Activated naive CD8-positive, alpha-beta T cell treated with anti-CD3 and anti-CD28 coated beads, Interleukin-2, amount 10 ng/mL, durations not matched to agents 7 days and 5 days (primary cell): ENCODE data around the gene SLC15A2. TPM values are rescaled to one million over a fixed set of nuclear protein-coding genes. Genes with fewer than 3 reads are reported as not detected.

Experiments used
- ATAC-seq: fragments of 150-1000 bp; cut with Tn5 transposase; one replicate; pipeline ENCODE4 v1.10.0; 2021; ENCODE audit warnings: low read depth, moderate library complexity
- POLR2A ChIA-PET: fragments of 350-600 bp; sonication (Branson Sonifier 250); formaldehyde crosslinking; loops from one replicate; lab custom pipeline; 2021; ENCODE audit warnings: antibody characterized with exemption; lab: Charles Lee
- DNase-seq: peaks from one replicate; pipeline ENCODE4 v3.0.0; 2021
- H3K27ac Mint-ChIP-seq: one replicate; pipeline ENCODE4 v1.8.0; 2022; ENCODE audit warnings: mild to moderate bottlenecking, mixed read lengths
- H3K27me3 Mint-ChIP-seq: one replicate; pipeline ENCODE4 v1.8.0; 2022; ENCODE audit warnings: mild to moderate bottlenecking, moderate library complexity, mixed read lengths
- H3K36me3 Mint-ChIP-seq: one replicate; pipeline ENCODE4 v1.8.0; 2021; ENCODE audit warnings: mild to moderate bottlenecking, mixed read lengths
- H3K4me1 Mint-ChIP-seq: one replicate; pipeline ENCODE4 v1.8.0; 2021; ENCODE audit warnings: mixed read lengths
- H3K4me3 Mint-ChIP-seq: one replicate; pipeline ENCODE4 v1.8.0; 2022; ENCODE audit warnings: mild to moderate bottlenecking, moderate library complexity, mixed read lengths
- H3K9me3 Mint-ChIP-seq: one replicate; pipeline ENCODE4 v1.8.0; 2021; ENCODE audit warnings: mixed read lengths
- total RNA-seq, 2 experiments: library from RNA; stranded (reverse); gene quantifications; one replicate each; pipeline ENCODE4 v1.2.3, GENCODE V29; 2021

Gene SLC15A2
- total RNA-seq, 2 experiments from 2014 or later = 1.8 to 3.7 TPM

DNA sequence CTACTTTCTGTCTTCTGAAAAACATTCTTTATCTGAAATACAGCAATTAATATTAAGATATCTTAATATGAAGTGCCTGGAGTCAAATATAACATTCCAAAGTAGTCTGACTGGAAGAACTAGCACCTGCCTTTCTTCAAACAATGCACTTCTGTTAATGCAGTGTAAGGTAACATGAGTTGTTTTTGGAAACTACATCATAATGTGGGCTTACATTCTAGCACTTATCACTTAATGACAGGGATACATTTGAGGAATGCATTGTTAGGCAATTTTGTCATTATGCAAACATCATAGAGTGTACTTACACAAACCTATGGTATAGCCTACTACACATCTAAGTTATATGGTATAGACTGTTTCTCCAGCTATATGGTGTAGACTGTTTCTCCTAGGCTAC is 49.2 kb downstream of the SLC15A2 start:
- POLR2A ChIA-PET = no interaction called here
- H3K4me1 Mint-ChIP-seq = no peaks in the 10 kb centered on the region

DNA sequence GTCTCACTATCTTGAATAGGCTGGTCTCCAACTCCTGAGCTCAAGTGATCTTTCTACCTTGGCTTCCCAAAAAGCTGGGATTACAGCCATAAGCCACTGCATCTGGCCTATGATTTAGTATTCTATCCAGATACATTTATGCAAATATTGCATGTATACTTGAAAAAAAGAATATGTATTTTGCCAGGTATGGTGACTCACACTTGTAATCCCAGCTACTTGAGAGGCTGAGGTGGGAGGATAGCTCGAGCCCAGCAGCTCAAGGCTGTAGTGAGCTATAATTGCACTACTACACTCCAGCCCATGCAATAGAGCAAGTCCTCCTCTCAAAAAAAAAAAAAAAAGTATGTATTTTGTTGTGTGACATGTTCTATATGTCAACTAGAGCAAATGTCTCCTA is 54.4 kb downstream of the SLC15A2 start:
- no peaks in the 10 kb centered on the region for H3K4me1 Mint-ChIP-seq
- H3K36me3 Mint-ChIP-seq = peaks cover 11% of the 10 kb centered on the region
- H3K27me3 Mint-ChIP-seq = no peaks in the 10 kb centered on the region
- ATAC-seq (no peak), DNase-seq (no peak)
- POLR2A ChIA-PET = no interaction called here
- no peak overlapping the region for H3K4me3 Mint-ChIP-seq
- peaks cover 7% of the 10 kb centered on the region for H3K9me3 Mint-ChIP-seq
- H3K27ac Mint-ChIP-seq = no peak overlapping the region

More for the DNA sequence above, 49.2 kb downstream of the SLC15A2 start:
- Mint-ChIP-seq H3K4me3 (no peak overlapping the region), H3K9me3 (no peaks in the 10 kb centered on the region), H3K27me3 (no peaks in the 10 kb centered on the region), H3K27ac (no peak overlapping the region), H3K36me3 (peaks cover 3% of the 10 kb centered on the region)
- no peak for ATAC-seq
- no peak for DNase-seq

DNA sequence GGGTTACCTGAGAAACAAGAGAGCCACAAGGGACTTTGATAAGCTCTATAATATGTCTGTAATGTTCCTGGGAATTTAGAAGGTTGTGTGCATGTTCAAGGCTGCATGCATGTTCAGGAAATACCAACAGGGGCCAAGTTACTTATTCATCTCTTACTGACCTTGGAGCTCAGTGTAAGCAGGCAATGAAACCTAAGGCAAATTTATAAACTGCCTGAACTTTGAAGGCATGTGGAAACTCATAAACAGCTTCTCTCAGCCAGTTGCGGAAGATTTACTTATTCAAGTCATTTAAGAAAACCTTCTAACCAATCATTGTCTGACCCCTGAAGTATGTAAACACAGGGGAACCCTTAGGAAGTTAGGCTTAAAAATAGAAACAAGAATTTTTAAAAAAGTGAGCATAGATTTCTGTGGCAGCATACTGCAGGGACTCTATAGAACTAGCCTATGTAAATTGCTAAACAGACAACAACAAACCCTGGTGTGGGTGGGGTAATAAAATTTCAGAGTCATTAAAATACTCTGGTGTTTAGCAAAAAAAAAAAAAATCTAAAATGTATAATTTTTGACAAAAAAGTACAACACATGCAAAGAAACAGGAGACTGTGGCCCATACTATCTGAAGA is 57.2 kb downstream of the SLC15A2 start:
- H3K9me3 Mint-ChIP-seq = peaks cover 10% of the 10 kb centered on the region
- no peak for ATAC-seq
- H3K27ac Mint-ChIP-seq = no peak overlapping the region
- no peak overlapping the region for H3K4me3 Mint-ChIP-seq
- H3K27me3 Mint-ChIP-seq = no peaks in the 10 kb centered on the region
- H3K36me3 Mint-ChIP-seq = peaks cover 14% of the 10 kb centered on the region
- no peak for DNase-seq
- H3K4me1 Mint-ChIP-seq = no peaks in the 10 kb centered on the region
- POLR2A ChIA-PET = no interaction called here

DNA sequence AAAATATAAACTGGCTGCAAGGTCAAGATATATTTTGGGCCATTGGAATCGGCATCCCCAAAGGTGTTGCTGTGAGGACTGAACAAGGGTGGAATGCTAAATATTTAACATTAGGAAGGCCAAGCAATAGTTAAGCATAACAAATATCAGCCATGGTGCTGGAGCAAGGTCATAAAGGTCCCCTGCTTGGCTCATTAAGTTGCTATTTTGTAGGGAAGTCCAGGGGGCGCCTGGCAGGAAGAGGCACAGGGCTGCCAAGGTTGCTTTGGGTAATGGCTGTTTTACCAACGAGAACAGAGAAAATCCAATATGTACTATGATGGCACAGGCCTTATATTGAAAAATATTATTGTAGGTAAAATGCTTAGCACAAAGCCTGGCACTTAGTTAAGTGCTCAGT is 62.2 kb downstream of the SLC15A2 start:
- H3K27me3 Mint-ChIP-seq = peaks cover 12% of the 10 kb centered on the region
- ATAC-seq (no peak), DNase-seq (no peak)
- no peak overlapping the region for H3K27ac Mint-ChIP-seq
- H3K9me3 Mint-ChIP-seq = peaks cover 8% of the 10 kb centered on the region
- no peak overlapping the region for H3K4me3 Mint-ChIP-seq
- H3K4me1 Mint-ChIP-seq = no peaks in the 10 kb centered on the region
- H3K36me3 Mint-ChIP-seq = peaks cover 10% of the 10 kb centered on the region
- POLR2A ChIA-PET = no interaction called here

DNA sequence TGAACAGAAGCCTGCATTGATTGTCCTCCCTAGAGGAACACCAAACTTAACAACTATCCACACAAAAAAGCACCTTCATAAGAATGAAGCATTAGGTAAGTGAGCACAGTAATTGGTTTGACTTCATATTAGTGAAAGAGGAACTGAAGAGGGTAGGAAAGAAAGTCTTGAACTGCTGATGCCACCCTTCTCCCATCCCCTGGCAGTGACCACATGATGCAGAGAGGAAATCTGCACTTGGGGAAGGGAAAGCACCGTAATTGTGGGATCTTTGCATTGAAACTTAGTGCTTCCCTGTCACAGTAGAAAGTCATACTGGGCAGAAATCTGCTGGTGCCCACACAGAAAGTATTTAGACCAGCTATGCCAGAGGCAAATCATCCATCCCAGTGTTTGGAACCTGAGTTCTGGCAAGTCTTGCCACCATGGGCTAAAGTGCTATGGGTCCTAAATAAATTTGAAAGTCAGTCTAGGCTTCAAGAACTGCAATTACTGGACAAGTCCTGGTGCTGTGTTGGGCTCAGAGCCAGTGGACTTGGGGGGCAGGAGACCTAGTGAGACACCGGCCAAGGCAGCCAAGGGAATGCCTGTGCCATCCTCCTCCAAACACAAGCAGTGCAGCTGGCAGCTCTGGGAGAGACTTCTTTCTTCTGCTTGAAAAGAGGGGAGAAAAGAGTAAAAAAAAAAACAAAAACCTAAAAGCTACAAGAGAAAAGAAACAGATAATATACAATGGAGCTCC is 63.6 kb downstream of the SLC15A2 start:
- H3K4me3 Mint-ChIP-seq = no peak overlapping the region
- POLR2A ChIA-PET = no interaction called here
- H3K9me3 Mint-ChIP-seq = peaks cover 5% of the 10 kb centered on the region
- H3K27me3 Mint-ChIP-seq = peaks cover 15% of the 10 kb centered on the region
- H3K36me3 Mint-ChIP-seq = peaks cover 5% of the 10 kb centered on the region
- no peak for ATAC-seq
- DNase-seq = no peak
- no peak overlapping the region for H3K27ac Mint-ChIP-seq
- H3K4me1 Mint-ChIP-seq = no peaks in the 10 kb centered on the region

DNA sequence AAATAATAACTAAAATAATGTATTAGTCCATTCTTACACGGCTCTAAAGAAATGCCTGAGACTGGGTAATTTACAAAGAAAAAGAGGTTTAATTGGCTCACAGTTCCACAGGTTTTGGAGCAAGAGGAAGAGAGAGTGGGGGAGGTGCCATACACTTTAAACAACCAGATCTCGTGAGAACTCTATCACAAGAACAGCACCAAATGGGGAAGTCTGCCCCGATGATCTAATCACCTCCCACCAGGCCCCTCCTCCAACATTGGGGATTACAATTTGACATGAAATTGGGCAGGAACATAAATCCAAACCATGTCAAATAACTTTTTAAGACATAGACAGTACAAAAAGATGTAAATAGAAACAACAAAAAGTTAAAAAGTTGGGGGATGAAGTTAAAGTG is 64.6 kb downstream of the SLC15A2 start:
- Mint-ChIP-seq H3K9me3 (peaks cover 5% of the 10 kb centered on the region), H3K27ac (no peak overlapping the region), H3K36me3 (peaks cover 5% of the 10 kb centered on the region), H3K4me1 (no peaks in the 10 kb centered on the region), H3K27me3 (peaks cover 15% of the 10 kb centered on the region), H3K4me3 (no peak overlapping the region)
- POLR2A ChIA-PET = no interaction called here
- no peak for DNase-seq
- no peak for ATAC-seq

DNA sequence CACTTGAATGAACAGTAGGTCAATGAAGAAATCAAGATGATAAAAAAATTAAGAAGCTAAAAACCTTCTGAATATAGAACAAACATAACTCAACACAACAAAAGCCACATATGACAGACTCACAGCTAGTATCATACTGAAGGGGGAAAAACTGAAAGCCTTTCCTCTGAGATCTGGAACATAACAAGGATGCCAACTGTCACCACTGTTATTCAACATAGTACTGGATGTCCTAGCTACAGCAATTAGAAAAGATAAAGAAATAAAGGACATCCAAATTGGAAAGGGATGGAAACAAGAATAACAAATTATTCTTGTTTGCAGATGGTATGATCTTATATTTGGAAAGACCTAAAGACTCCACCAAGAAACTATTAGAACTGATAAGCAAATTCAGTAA is 67.1 kb downstream of the SLC15A2 start:
- ATAC-seq = no peak
- no peak for DNase-seq
- no peak overlapping the region for H3K4me3 Mint-ChIP-seq
- peaks cover 2% of the 10 kb centered on the region for H3K36me3 Mint-ChIP-seq
- peaks cover 26% of the 10 kb centered on the region for H3K27me3 Mint-ChIP-seq
- H3K27ac Mint-ChIP-seq = no peak overlapping the region
- H3K9me3 Mint-ChIP-seq = peaks cover 4% of the 10 kb centered on the region
- POLR2A ChIA-PET = no interaction called here
- no peaks in the 10 kb centered on the region for H3K4me1 Mint-ChIP-seq

DNA sequence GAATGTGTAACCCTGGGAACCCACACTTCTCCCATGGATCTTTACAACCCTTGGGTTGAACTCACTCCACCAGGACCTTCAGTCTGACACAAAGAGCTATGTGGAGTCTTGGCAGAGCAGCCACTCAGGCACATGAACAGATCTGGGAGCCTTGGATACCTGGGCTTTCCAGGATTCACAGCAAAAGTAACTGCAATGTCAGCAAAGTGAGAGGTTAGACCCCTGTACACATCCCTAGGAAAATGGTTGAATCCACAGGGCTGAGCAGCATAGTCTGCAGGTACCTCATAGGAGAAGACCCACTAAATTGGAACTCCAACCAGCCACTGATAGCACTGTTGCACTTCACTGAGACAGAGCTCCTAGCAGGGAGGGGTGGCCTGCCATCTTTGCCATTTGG is 68.2 kb downstream of the SLC15A2 start:
- POLR2A ChIA-PET = no interaction called here
- Mint-ChIP-seq H3K36me3 (no peaks in the 10 kb centered on the region), H3K27me3 (peaks cover 27% of the 10 kb centered on the region), H3K27ac (no peak overlapping the region), H3K4me3 (no peak overlapping the region), H3K4me1 (no peaks in the 10 kb centered on the region), H3K9me3 (peaks cover 5% of the 10 kb centered on the region)
- DNase-seq (no peak), ATAC-seq (no peak)

DNA sequence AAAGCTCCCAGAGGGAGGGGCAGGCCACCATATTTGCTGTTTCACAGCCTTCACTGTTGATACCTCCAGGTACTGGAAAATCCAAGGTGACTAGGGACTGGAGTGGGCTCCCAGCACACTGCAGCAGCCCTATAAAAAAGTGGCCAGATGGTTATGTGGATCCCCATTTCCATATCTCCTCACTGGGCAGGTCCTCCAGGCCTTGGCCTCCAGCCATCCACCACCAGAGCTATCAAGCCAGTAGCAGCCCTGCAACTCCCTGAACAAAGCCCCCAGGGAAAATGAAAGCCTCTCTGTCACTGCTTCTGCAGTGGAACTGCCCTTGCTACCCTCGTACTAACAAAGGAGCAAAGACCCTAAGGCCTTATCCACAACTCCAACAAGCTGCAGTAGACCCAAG is 69.4 kb downstream of the SLC15A2 start:
- DNase-seq = no peak
- no peaks in the 10 kb centered on the region for H3K36me3 Mint-ChIP-seq
- peaks cover 6% of the 10 kb centered on the region for H3K9me3 Mint-ChIP-seq
- no peak for ATAC-seq
- H3K4me3 Mint-ChIP-seq = no peak overlapping the region
- no peak overlapping the region for H3K27ac Mint-ChIP-seq
- peaks cover 27% of the 10 kb centered on the region for H3K27me3 Mint-ChIP-seq
- H3K4me1 Mint-ChIP-seq = no peaks in the 10 kb centered on the region
- POLR2A ChIA-PET = no interaction called here

DNA sequence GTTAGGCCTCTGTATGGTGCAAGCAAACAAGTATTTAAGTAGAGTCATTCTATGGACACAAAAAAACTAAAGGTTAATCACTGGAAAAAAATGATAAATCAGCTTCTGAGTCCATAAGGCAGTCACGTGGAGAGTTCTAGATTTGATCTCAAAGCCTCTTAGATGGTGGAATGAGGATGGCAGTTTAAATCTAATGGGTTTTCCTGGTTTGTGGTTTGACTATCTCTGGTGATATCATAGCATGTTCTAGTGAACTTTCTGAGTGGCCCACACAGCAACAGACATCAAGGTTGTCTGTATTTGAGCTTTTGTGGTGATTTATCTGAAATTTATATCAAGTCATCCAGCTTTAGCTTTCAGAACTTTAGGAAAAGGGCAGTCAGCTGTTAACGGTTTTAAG is 75.4 kb downstream of the SLC15A2 start:
- no peak for ATAC-seq
- POLR2A ChIA-PET = no interaction called here
- H3K27ac Mint-ChIP-seq = no peak overlapping the region
- H3K4me1 Mint-ChIP-seq = no peaks in the 10 kb centered on the region
- no peak overlapping the region for H3K4me3 Mint-ChIP-seq
- peaks cover 2% of the 10 kb centered on the region for H3K36me3 Mint-ChIP-seq
- H3K9me3 Mint-ChIP-seq = peaks cover 7% of the 10 kb centered on the region
- DNase-seq = no peak
- peaks cover 9% of the 10 kb centered on the region for H3K27me3 Mint-ChIP-seq

DNA sequence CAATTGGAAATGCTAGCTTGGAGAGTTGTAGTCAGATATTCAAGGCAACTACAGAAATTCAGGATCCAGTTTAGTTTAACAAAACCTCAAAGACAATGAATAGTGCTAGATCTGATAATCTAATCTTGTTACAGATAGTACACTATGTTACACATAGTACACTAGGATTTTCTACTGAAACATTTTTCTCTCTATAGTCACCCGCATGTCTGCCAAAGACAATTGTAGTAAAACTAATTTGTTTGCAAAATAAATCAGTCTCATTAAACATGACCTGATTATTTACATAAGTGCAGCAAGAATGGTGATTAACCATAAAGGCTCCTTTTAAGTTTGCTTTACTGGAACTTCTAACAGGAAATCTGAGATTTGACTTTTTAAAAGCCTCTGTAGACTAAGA is 75.8 kb downstream of the SLC15A2 start:
- POLR2A ChIA-PET = no interaction called here
- H3K36me3 Mint-ChIP-seq = peaks cover 2% of the 10 kb centered on the region
- DNase-seq (no peak), ATAC-seq (no peak)
- no peak overlapping the region for H3K4me3 Mint-ChIP-seq
- H3K9me3 Mint-ChIP-seq = peaks cover 11% of the 10 kb centered on the region
- H3K27ac Mint-ChIP-seq = no peak overlapping the region
- H3K4me1 Mint-ChIP-seq = no peaks in the 10 kb centered on the region
- H3K27me3 Mint-ChIP-seq = peaks cover 8% of the 10 kb centered on the region

DNA sequence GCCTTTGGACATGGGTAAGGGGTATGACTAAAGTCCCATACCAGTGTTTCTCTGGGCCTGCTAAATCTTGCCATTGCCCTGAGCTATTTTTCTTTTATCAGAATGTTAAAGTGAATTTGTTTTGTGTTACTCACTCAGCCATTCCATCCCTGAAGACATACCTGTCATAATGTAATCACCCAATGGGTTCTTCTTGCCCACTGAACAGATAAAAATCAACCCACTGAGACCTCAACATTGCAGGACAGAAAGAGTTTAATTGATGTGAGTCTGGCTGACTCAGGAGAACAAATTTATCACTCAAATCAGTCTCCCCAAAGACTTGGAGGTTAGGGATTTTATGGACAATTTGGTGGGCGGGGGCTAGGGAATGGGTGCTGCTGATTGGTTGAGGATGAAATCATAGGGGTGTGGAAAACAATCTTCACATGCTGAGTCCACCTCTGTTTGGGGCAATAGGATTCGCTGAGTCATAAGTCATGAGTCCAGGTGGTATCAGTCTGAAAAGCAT is 80.5 kb downstream of the SLC15A2 start:
- ATAC-seq (no peak), DNase-seq (no peak)
- Mint-ChIP-seq H3K27me3 (peaks cover 2% of the 10 kb centered on the region), H3K9me3 (peaks cover 9% of the 10 kb centered on the region), H3K4me3 (no peak overlapping the region), H3K4me1 (peaks cover 5% of the 10 kb centered on the region), H3K27ac (no peak overlapping the region), H3K36me3 (peaks cover 4% of the 10 kb centered on the region)
- POLR2A ChIA-PET = no interaction called here

DNA sequence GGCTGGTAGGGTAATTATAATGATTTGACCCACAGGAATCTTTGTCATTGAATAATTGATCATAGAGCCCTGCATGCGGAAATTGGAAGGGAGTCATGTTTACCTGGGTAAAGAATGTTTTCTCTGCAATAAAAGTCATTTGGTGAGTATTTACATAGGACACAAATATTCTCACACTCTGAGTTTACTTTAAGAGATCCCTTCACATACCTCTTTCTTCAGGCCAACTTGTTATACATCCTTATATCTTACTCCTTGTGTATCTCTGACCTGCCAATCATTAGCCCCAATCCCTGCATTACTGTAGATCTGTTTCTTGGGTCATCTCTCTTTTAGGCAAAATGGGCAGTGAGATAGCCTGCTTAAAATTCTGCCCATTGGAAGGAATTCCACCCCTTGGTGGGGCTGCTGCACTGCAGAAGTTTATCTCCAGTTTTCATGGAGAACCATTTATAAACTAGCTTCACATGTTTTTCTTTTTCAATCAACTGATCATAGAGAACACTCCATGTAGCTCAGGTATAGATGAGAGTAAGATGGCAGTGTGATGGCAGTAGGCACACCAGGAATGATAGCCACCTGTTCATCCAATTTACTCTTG is 81.6 kb downstream of the SLC15A2 start:
- peaks cover 10% of the 10 kb centered on the region for H3K4me1 Mint-ChIP-seq
- no peak overlapping the region for H3K4me3 Mint-ChIP-seq
- POLR2A ChIA-PET = no interaction called here
- H3K36me3 Mint-ChIP-seq = peaks cover 4% of the 10 kb centered on the region
- H3K27ac Mint-ChIP-seq = no peak overlapping the region
- no peak for ATAC-seq
- peaks cover 2% of the 10 kb centered on the region for H3K27me3 Mint-ChIP-seq
- peaks cover 9% of the 10 kb centered on the region for H3K9me3 Mint-ChIP-seq
- DNase-seq = no peak

DNA sequence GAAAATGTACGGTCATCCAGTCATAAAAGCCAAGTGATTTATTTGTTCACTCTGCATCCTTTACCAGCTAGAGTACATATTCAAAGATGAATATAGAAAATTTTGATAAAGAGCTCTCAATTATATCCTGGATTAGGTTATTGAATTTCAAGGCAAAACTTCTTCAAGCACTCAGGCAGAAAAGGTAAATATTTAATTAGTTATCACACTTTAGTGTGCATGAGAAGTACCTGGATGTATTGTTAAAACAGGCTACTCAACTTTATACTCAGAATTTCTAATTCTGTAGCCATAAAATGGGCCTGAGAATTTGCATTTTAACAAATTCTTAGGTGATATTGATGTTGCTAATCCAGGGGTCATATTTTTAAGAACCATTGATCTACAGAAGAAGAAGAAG is 82.5 kb downstream of the SLC15A2 start:
- Mint-ChIP-seq H3K4me1 (peaks cover 15% of the 10 kb centered on the region), H3K27me3 (peaks cover 6% of the 10 kb centered on the region), H3K27ac (no peak overlapping the region), H3K9me3 (peaks cover 9% of the 10 kb centered on the region), H3K4me3 (no peak overlapping the region), H3K36me3 (peaks cover 4% of the 10 kb centered on the region)
- DNase-seq (no peak), ATAC-seq (no peak)
- POLR2A ChIA-PET = no interaction called here
